Natural killer cell (primary cell): Measurements from ENCODE around the gene VAV3. TPM values are rescaled to one million over a fixed set of nuclear protein-coding genes. Genes with fewer than 3 reads are reported as not detected.

Source experiments
- ATAC-seq, 3 donors: fragments of 150-1000 bp in 2 of 3; fragments of 200-7000 bp in 1 of 3; cut with Tn5 transposase; 1 replicate in 1 of 3; 2 replicates in 2 of 3; pipeline ENCODE4 v1.10.0; 2021; ENCODE audit warnings: mild to moderate bottlenecking in 2 of 3, moderate library complexity in 2 of 3
- DNase-seq, 2 donors: peaks; one replicate each; pipeline versions ENCODE4 v3.0.0 to v3.0.0-alpha.2; 2013 to 2021; ENCODE audit warnings: mixed read lengths in 1 of 2
- H3K27ac ChIP-seq: one replicate; pipeline ENCODE4 v1.5.1; 2013; ENCODE audit warnings: mild to moderate bottlenecking, low read length
- H3K27me3 ChIP-seq: one replicate; pipeline ENCODE4 v1.6.1; 2013; ENCODE audit warnings: low read length; ENCODE audit not compliant: control insufficient read depth, insufficient read depth
- H3K36me3 ChIP-seq: one replicate; pipeline ENCODE4 v1.6.1; 2013; ENCODE audit warnings: low read length; ENCODE audit not compliant: control insufficient read depth, insufficient read depth
- H3K4me1 ChIP-seq: one replicate; pipeline ENCODE4 v1.6.1; 2013; ENCODE audit warnings: low read length; ENCODE audit not compliant: control insufficient read depth, insufficient read depth
- H3K4me3 ChIP-seq: one replicate; pipeline ENCODE4 v1.5.1; 2013; ENCODE audit warnings: low read length
- H3K9me3 ChIP-seq: one replicate; pipeline ENCODE4 v1.6.1; 2013; ENCODE audit warnings: low read length; ENCODE audit not compliant: control insufficient read depth, insufficient read depth
- H3K27ac Mint-ChIP-seq, 2 donors: one replicate each; pipeline ENCODE4 v1.8.0; 2022; ENCODE audit warnings: mild to moderate bottlenecking in 2 of 2, mixed read lengths in 2 of 2, moderate library complexity in 1 of 2
- H3K27me3 Mint-ChIP-seq, 2 donors: one replicate each; pipeline ENCODE4 v1.8.0; 2022; ENCODE audit warnings: low read depth in 2 of 2, mixed read lengths in 2 of 2
- H3K36me3 Mint-ChIP-seq: one replicate; pipeline ENCODE4 v1.8.0; 2022; ENCODE audit warnings: mixed read lengths
- H3K4me1 Mint-ChIP-seq, 2 donors: one replicate each; pipeline ENCODE4 v1.8.0; 2022; ENCODE audit warnings: mixed read lengths in 2 of 2
- H3K4me3 Mint-ChIP-seq: one replicate; pipeline ENCODE4 v1.8.0; 2022; ENCODE audit warnings: mild to moderate bottlenecking, moderate library complexity, mixed read lengths
- H3K9me3 Mint-ChIP-seq, 2 donors: one replicate each; pipeline ENCODE4 v1.8.0; 2022; ENCODE audit warnings: mixed read lengths in 2 of 2
- CTCF ChIP-seq: fragments of 200-600 bp; IDR thresholded peaks from one replicate; pipeline ENCODE4 v1.8.0; 2022; ENCODE audit warnings: antibody characterized with exemption
- WGBS: methylation state at CpG from one replicate; pipeline ENCODE4 v1.1.7; 2013; ENCODE audit warnings: missing lambda C conversion rate; ENCODE audit not compliant: insufficient coverage; 5-methylcytosine and 5-hydroxymethylcytosine counted together
- intact Hi-C: fragments of 100-400 bp; cut with micrococcal nuclease; formaldehyde crosslinking; loops from one replicate; pipeline ENCODE4 v1.14.2; 2022
- total RNA-seq, 4 donors: library from RNA; stranded (reverse); fragments of 120-200 nt in 1 of 4; gene quantifications; one replicate each; pipeline versions ENCODE4 v1.2.3 to v1.2.4, GENCODE V29; 2013 to 2022

The VAV3 gene
- total RNA-seq, 3 donors from 2014 or later (not counting 1 experiment from before 2014, with no cell fraction given) = 95.8 to 101 (median 96.6) TPM

DNA sequence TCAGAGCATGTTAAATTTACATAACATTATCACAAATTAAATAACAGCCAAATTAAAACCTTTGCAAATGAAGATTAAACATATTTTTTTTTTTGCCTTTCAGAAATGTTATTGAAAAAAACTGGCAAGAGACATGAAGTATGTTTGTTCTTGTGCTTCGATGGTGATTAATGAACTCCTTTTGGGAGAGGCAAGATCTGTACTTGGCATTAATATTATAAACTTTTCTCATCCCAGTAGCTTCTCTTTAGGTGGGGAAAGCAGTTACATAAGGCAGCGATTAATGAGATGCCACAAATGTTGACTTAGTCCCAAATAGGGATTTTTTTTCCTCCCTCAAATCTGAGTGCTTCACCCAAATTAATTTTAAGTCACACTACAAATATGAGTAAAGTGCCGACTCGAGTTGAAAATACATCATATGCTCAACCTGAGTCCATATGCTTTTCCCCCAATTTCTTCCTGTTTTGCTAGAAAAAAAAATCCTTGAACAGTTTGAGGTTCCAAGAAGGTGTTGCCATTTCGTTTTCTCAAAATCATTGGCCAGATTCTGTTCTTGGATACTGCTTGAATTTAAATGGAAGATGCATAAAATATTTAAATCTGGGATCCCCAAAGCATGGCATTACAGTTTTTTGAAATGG lies 294.5 kb downstream of the VAV3 start:
- Histone ChIP-seq H3K4me1 (no peaks in the 10 kb centered on the region), H3K27me3 (no peaks in the 10 kb centered on the region), H3K36me3 (peaks cover 15% of the 10 kb centered on the region), H3K9me3 (no peaks in the 10 kb centered on the region), H3K27ac (no peak overlapping the region), H3K4me3 (no peak overlapping the region)
- no peak for TF ChIP-seq CTCF
- Mint-ChIP-seq H3K27ac (no peak overlapping the region), H3K4me1 (peaks cover 25 to 26% of the 10 kb centered on the region in 2 donors), H3K27me3 (no peaks in the 10 kb centered on the region), H3K9me3 (peaks cover 0 to 2% of the 10 kb centered on the region in 2 donors), H3K36me3 (no peaks in the 10 kb centered on the region), H3K4me3 (no peak overlapping the region)
- intact Hi-C loops = no loop called here
- no peak for ATAC-seq
- DNase-seq = no peak
- WGBS = 97% methylated on average over 4 of the region's 5 CpGs

- DNase-seq (no peak), ATAC-seq (no peak)
- Mint-ChIP-seq H3K27me3 (no peaks in the 10 kb centered on the region), H3K4me3 (no peak overlapping the region), H3K36me3 (peaks cover 3% of the 10 kb centered on the region), H3K27ac (no peak overlapping the region), H3K9me3 (no peaks in the 10 kb centered on the region), H3K4me1 (peaks cover 22 to 29% of the 10 kb centered on the region in 2 donors)
- TF ChIP-seq CTCF = no peak
- Histone ChIP-seq H3K4me3 (no peak overlapping the region), H3K27ac (no peak overlapping the region), H3K36me3 (peaks cover 11% of the 10 kb centered on the region), H3K27me3 (no peaks in the 10 kb centered on the region), H3K4me1 (no peaks in the 10 kb centered on the region), H3K9me3 (no peaks in the 10 kb centered on the region)
- WGBS = 78% methylated on average over 1 of the region's 1 CpG
- intact Hi-C loops = no loop called here
Measured at GRCh38 chr1:107669996-107670395, 295.0 kb downstream of the VAV3 start.

- TF ChIP-seq CTCF = no peak
- H3K9me3 ChIP-seq = no peaks in the 10 kb centered on the region
- ATAC-seq = no peak
- no peaks in the 10 kb centered on the region for H3K9me3 Mint-ChIP-seq
- H3K27ac ChIP-seq = no peak overlapping the region
- intact Hi-C loops = no loop called here
- WGBS = 97% methylated on average over 6 of the region's 6 CpGs
- H3K4me3 ChIP-seq = no peak overlapping the region
- no peaks in the 10 kb centered on the region for H3K27me3 Mint-ChIP-seq
- H3K4me1 ChIP-seq = no peaks in the 10 kb centered on the region
- peaks cover 10% of the 10 kb centered on the region for H3K36me3 Mint-ChIP-seq
- H3K27ac Mint-ChIP-seq = no peak overlapping the region
- no peak overlapping the region for H3K4me3 Mint-ChIP-seq
- no peaks in the 10 kb centered on the region for H3K27me3 ChIP-seq
- DNase-seq = no peak
- H3K4me1 Mint-ChIP-seq = peaks cover 13 to 28% of the 10 kb centered on the region in 2 donors
- peaks cover 8% of the 10 kb centered on the region for H3K36me3 ChIP-seq
Measured at GRCh38 chr1:107668762-107669161, 296.2 kb downstream of the VAV3 start.

DNA sequence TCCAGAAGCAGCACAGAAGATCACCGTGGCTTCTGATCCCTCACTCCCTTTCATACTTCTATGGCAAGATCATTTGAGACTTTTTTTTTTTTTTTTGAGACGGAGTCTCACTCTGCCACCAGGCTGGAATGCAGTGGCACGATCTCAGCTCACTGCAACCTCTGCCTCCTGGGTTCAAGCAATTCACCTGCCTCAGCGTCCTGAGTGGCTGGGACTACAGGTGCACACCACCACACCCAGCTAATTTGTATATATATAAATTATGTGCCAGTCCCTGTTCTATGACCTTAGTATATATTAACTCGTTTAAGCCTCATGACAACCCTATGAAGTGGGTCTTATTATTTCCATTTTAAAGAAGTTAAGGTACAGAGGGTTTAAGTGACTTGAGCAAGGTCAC lies 298.5 kb downstream of the VAV3 start:
- no peak overlapping the region for H3K27ac Mint-ChIP-seq
- no peaks in the 10 kb centered on the region for H3K27me3 Mint-ChIP-seq
- intact Hi-C loops = no loop called here

More for the DNA sequence above, 298.5 kb downstream of the VAV3 start:
- no peaks in the 10 kb centered on the region for H3K9me3 ChIP-seq
- no peaks in the 10 kb centered on the region for H3K27me3 ChIP-seq
- peaks cover 10% of the 10 kb centered on the region for H3K36me3 ChIP-seq
- H3K27ac ChIP-seq = no peak overlapping the region
- WGBS = 100% methylated on average over 3 of the region's 5 CpGs
- no peak overlapping the region for H3K4me3 Mint-ChIP-seq
- H3K36me3 Mint-ChIP-seq = peaks cover 10% of the 10 kb centered on the region
- no peak overlapping the region for H3K4me3 ChIP-seq
- H3K9me3 Mint-ChIP-seq = no peaks in the 10 kb centered on the region
- no peak for TF ChIP-seq CTCF
- ATAC-seq (no peak), DNase-seq (no peak)
- H3K4me1 Mint-ChIP-seq = peaks cover 6 to 23% of the 10 kb centered on the region in 2 donors
- no peaks in the 10 kb centered on the region for H3K4me1 ChIP-seq
